Measurements from ENCODE around the gene PID1.

PID1 gene

DNA sequence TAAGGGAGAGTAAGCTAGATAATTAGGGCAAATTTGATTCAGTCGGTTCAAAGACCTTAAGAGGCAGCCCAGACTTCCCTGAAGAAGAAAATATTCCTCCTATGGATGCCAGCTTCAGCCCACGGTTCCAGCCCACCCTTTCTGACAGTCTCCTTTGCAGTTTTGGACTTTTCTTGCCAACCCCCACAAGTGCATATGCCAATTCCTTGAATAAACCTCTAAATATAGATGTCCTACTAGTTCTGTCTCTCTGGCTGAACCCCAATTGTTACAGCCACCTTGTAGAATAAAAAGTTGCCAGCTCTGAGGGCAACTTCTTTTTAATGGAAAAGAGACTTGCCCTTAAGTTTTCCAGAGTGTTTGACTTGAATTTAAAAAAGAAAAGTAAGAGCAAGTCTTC, 111.7 kb downstream of the PID1 start:
- no peaks in the 10 kb centered on the region; the same call in 1 of the 2 replicates for H3K4me1 ChIP-seq (ENCODE audit: insufficient read depth, low read length)
- no peak overlapping the region for H3K9ac ChIP-seq (ENCODE audit: low read depth, low read length)
- no peaks in the 10 kb centered on the region for H3K9me3 ChIP-seq (ENCODE audit: control insufficient read depth, insufficient read depth, low read length)
- H3K36me3 ChIP-seq (ENCODE audit: insufficient read depth, low read length) = no peaks in the 10 kb centered on the region

DNA sequence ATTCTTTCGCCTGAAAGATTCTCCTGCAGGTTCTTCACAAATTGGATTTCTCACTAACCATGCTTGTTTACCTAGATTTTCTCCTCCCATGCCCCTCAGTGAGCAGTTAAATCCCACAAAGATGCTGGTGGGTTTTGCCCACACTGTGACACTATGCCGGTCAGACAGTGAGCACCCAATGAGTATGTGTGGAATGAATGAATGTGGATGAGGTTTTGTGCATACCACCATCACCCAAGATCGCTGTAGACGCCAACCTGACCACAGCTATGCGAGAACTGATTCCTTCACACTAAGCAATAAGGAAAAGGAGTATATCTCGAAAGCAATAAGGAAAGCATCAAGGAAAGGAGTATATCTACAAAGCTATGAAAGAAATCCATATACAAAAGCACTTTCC, 116.7 kb downstream of the PID1 start:
- Histone ChIP-seq H3K36me3 (ENCODE audit: insufficient read depth, low read length) (no peaks in the 10 kb centered on the region; the same call in 1 of the 2 replicates), H3K4me1 (ENCODE audit: insufficient read depth, low read length) (no peaks in the 10 kb centered on the region), H3K9ac (ENCODE audit: low read depth, low read length) (no peak overlapping the region), H3K9me3 (ENCODE audit: control insufficient read depth, insufficient read depth, low read length) (no peaks in the 10 kb centered on the region)

DNA sequence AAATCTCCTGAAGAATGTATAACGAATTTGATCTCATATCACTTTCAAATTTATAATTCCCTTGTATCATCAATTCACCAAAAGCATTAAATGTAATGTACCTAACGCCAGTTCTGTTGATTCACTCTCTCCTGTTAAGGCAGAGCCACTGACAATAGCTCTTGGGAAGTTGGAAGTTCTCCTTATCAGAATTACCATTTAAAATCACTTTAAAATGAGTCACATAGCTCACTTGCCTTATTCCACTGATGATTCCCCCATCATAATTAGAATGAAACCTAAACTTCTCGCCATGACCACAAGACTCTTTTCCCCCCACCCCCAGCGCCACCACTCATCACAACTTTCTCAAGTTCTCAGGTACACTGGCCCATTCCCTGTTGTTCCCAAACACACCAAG, 117.1 kb downstream of the PID1 start:
- Histone ChIP-seq H3K36me3 (ENCODE audit: insufficient read depth, low read length) (no peaks in the 10 kb centered on the region; the same call in 1 of the 2 replicates), H3K4me1 (ENCODE audit: insufficient read depth, low read length) (no peaks in the 10 kb centered on the region), H3K9me3 (ENCODE audit: control insufficient read depth, insufficient read depth, low read length) (no peaks in the 10 kb centered on the region), H3K9ac (ENCODE audit: low read depth, low read length) (no peak overlapping the region)

DNA sequence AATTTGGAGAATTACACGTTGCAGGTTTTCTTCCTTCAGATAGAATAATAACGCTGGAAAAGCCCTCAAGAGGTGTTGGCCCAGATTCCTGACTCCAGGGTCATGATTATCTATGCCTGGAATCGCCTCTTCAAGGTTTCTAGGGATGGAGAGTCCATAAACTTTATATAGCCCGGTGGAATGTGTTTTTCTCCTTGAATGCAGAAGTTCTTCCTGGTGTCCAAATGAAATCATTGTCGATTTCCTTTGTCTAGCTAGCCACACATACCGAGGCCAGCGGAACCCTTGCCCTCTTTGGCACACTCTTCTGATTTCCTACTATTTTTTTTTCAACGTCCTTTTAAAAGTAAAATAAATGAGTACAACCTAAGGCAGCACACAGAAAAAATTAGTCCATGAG, 117.8 kb downstream of the PID1 start:
- H3K4me1 ChIP-seq (ENCODE audit: insufficient read depth, low read length) = no peaks in the 10 kb centered on the region
- no peaks in the 10 kb centered on the region; the same call in 1 of the 2 replicates for H3K36me3 ChIP-seq (ENCODE audit: insufficient read depth, low read length)
- no peaks in the 10 kb centered on the region for H3K9me3 ChIP-seq (ENCODE audit: control insufficient read depth, insufficient read depth, low read length)
- no peak overlapping the region for H3K9ac ChIP-seq (ENCODE audit: low read depth, low read length)

DNA sequence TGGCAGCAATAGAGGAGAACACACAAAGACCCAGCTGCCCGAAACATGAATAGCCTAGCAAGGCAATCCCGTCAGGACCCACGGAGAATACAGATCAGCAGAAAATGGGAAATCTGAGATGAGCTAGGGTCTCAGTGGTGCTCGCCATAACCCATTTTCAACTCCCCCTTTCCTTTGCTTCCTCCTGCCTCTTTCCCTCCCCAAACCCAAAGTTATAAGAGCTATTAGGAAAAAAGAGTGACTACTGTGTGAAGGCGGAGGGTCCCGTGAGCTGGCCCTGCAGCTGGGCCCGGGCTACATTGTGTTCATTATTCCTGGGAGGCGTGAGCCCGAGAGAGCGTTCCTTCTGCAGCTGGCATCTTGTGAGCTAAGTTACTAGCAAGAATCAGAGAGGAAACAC, 118.4 kb downstream of the PID1 start:
- Histone ChIP-seq H3K9ac (ENCODE audit: low read depth, low read length) (no peak overlapping the region), H3K4me1 (ENCODE audit: insufficient read depth, low read length) (no peaks in the 10 kb centered on the region), H3K36me3 (ENCODE audit: insufficient read depth, low read length) (no peaks in the 10 kb centered on the region; the same call in 1 of the 2 replicates), H3K9me3 (ENCODE audit: control insufficient read depth, insufficient read depth, low read length) (no peaks in the 10 kb centered on the region)

DNA sequence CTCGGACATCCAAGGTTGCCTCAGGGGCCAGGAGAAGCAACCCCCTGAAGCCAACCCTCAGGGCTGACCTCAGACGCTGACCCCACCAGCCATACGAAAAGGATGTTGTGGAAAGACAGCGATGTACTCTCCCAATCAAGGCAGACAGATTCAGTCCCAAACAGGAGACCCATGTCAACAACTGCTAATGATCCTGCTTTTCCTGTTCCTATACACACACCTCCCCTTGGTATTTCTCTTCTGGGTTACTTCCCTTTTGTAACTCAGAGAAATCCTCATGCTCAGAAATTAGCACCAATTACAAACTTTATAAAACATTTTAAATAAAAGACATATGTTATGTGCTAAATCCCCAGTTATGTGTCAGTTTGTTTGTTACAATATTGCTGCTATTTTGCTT, 120.8 kb downstream of the PID1 start:
- H3K9me3 ChIP-seq (ENCODE audit: control insufficient read depth, insufficient read depth, low read length) = no peaks in the 10 kb centered on the region
- H3K9ac ChIP-seq (ENCODE audit: low read depth, low read length) = no peak overlapping the region
- H3K36me3 ChIP-seq (ENCODE audit: insufficient read depth, low read length) = no peaks in the 10 kb centered on the region; the same call in 1 of the 2 replicates
- H3K4me1 ChIP-seq (ENCODE audit: insufficient read depth, low read length) = no peaks in the 10 kb centered on the region

DNA sequence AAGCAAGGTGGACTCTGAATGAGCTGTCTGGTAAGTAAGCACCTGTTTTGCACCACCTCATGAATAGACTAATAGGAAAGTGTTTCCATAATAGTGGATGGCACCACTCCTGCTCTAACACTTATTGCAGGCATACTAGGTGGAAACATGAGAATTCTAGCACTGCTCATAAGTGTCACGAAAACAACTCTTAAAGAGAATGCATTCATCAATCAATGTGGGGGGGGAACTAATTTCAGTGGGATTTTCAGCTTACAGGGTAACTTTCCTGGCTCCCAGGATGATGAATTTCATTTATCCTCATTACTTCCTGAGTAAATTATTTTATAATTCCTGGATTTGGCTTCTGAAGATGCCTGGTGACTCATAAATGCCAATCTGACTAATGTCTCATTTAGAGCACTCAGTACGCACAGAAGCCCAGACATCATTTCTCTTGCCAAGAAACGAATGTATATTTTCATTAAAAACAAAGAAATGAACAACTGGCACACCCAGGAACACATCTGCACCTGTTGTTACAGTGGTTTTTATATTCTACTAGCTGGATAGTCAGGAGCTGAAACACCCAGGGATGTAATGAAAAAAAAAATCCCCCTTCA, 129.6 kb downstream of the PID1 start:
- Histone ChIP-seq H3K4me1 (ENCODE audit: insufficient read depth, low read length) (no peaks in the 10 kb centered on the region), H3K36me3 (ENCODE audit: insufficient read depth, low read length) (no peaks in the 10 kb centered on the region), H3K9me3 (ENCODE audit: control insufficient read depth, insufficient read depth, low read length) (no peaks in the 10 kb centered on the region), H3K9ac (ENCODE audit: low read depth, low read length) (no peak overlapping the region)

DNA sequence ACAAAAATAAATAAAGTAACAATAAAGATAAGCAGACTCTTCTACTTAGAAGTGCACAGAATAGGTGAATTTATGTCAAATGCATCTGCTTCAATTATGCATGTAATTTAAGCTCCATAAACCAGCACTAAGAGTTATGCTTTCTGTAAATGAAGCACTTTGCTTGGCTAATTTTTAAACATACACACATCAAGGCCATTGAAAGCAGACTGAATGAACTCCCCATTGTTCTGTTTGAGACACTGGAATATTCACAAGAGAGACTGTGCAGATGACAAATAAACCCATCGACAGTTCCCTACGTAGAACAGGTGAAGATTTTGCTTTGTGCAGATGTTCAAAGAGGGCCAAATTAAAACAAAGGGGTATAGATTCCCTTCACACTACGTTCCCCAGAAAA, 133.4 kb downstream of the PID1 start:
- no peaks in the 10 kb centered on the region for H3K36me3 ChIP-seq (ENCODE audit: insufficient read depth, low read length)
- H3K9ac ChIP-seq (ENCODE audit: low read depth, low read length) = no peak overlapping the region
- H3K9me3 ChIP-seq (ENCODE audit: control insufficient read depth, insufficient read depth, low read length) = no peaks in the 10 kb centered on the region
- H3K4me1 ChIP-seq (ENCODE audit: insufficient read depth, low read length) = no peaks in the 10 kb centered on the region

DNA sequence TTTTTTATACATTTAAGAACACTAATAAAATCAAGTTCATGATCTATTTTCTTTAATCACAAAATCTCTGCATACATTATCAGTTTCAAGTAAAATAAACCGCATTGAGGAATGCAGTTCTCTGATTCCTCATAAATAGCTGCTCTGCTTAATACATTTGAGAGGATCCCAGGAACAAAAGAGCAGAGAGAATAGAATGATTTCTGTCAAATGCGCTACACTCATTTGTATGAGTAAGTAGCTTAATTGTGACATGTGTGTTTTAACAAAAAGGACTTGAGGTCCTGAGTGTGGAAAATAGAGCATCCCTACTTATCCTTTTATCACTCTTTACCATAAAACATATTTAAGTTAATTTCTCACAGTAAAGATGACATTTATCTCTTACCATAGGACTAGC, 134.0 kb downstream of the PID1 start:
- Histone ChIP-seq H3K36me3 (ENCODE audit: insufficient read depth, low read length) (no peaks in the 10 kb centered on the region), H3K9ac (ENCODE audit: low read depth, low read length) (no peak overlapping the region), H3K9me3 (ENCODE audit: control insufficient read depth, insufficient read depth, low read length) (no peaks in the 10 kb centered on the region), H3K4me1 (ENCODE audit: insufficient read depth, low read length) (no peaks in the 10 kb centered on the region)

DNA sequence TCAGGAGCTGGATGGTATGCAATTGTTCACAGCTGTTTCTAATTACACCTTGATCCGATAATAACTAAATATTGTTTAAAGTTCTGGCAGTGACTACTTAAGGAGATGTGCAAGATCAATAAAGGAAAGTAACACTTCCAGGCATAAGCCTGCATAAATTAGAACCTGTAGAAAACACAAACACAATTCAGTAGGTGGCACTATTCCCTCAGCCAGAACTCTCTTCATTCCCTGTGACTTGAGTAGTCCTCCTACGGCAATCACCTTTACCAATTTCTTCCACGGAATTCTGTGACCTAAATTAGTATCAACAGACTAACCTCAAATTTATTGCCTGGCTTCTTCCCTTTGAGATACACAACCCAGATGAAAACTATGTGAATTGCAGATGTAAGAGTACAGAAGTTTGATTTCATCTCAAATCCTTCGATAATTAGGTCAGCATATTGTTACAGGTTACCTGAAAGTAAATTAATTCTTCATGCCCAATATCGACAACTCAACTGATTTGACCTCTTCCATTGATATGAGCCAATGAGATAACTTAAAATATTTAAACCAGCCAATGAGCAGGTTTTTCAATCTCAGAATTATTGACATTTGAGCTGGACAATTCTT, 137.8 kb downstream of the PID1 start:
- Histone ChIP-seq H3K4me1 (ENCODE audit: insufficient read depth, low read length) (no peaks in the 10 kb centered on the region), H3K36me3 (ENCODE audit: insufficient read depth, low read length) (no peaks in the 10 kb centered on the region), H3K9ac (ENCODE audit: low read depth, low read length) (no peak overlapping the region), H3K9me3 (ENCODE audit: control insufficient read depth, insufficient read depth, low read length) (no peaks in the 10 kb centered on the region)

DNA sequence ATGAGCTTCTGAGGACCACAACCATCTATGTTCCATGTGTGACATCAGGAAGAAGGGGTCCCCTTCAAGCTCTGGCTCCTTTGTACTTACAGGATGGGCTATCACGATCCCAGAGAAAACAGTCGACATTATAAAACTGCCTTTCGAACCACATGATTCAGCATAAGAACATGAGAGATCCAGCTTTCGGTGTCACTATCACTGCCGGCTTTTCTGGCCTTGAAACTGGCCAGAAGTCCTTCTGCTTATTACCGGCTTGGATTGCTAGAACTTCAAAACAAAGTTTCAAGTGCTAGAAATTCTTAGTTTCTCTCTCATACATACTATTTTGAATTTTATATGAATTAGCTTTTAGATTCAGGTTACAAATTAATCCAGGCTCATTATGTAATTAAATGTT, 138.9 kb downstream of the PID1 start:
- no peaks in the 10 kb centered on the region for H3K9me3 ChIP-seq (ENCODE audit: control insufficient read depth, insufficient read depth, low read length)
- no peak overlapping the region for H3K9ac ChIP-seq (ENCODE audit: low read depth, low read length)
- H3K36me3 ChIP-seq (ENCODE audit: insufficient read depth, low read length) = no peaks in the 10 kb centered on the region
- H3K4me1 ChIP-seq (ENCODE audit: insufficient read depth, low read length) = no peaks in the 10 kb centered on the region

DNA sequence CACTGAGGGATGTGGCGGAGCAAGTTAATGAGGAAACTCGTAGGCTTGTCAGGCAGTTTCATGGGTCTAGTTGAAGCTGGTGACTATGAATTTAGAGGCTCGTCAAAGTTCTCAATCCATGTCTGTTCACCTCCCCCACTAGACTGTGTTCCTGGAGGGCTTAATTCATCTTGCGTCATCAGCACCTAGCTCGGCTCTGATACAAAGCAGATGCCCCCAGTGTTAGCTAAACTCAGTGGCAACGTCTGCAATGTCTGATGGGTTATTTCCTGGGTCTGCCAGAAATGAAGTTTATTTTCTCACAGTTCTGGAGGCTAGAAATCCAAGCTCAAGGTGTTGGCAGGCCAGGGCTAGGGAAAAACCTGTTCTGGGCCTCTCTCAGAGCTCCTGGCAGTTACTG, 140.6 kb downstream of the PID1 start:
- H3K4me1 ChIP-seq (ENCODE audit: insufficient read depth, low read length) = no peaks in the 10 kb centered on the region
- H3K36me3 ChIP-seq (ENCODE audit: insufficient read depth, low read length) = no peaks in the 10 kb centered on the region
- H3K9me3 ChIP-seq (ENCODE audit: control insufficient read depth, insufficient read depth, low read length) = no peaks in the 10 kb centered on the region
- H3K9ac ChIP-seq (ENCODE audit: low read depth, low read length) = no peak overlapping the region

DNA sequence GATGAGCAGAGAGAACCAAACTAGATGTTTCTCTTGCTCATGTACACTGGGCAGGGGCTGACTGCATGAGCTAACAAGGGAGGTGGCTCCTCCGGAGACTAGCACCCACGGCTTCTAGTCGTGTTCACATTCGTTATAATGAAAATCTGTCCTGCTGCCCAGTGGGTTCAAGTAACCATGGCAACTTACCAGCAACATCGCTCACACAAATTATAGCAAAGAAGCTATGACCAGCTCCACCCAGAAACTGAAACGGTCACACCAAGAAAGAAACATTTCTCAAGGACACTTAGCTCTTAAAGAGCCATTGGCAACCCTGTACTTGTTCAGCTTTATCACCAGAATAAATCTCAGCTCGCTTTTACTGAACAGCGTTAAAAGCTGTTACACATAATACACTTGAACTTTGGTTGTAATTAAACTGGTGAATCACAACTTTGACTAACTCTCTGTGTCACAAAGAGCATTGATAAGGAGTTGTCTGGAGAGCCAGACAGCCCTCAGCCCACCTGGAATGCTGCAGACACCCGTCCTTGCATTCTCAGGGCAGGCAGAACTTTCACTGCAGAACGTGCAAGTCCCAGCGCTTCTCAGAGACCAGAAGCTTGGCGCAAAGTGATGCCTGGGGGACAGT, 141.2 kb downstream of the PID1 start:
- Histone ChIP-seq H3K36me3 (ENCODE audit: insufficient read depth, low read length) (no peaks in the 10 kb centered on the region), H3K4me1 (ENCODE audit: insufficient read depth, low read length) (no peaks in the 10 kb centered on the region), H3K9me3 (ENCODE audit: control insufficient read depth, insufficient read depth, low read length) (no peaks in the 10 kb centered on the region), H3K9ac (ENCODE audit: low read depth, low read length) (no peak overlapping the region)

DNA sequence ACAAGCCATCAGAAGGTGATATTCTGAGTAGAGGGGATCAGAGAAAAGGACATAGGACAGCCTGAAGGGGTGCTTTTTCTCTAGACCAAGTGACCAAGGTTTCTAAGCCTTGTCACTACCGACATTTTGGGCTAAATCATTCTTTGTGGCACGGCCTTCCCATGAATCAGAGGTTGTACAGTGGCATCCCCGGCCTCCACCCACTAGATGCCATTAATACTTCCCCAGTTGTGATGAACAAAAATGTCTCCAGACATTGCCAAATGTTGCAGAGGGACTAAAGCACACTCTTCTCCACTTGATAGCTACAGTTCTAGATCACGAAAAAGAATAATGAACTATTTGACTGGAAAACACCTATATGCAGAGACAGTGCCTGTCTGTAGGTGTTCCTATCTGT, 143.6 kb downstream of the PID1 start:
- no peaks in the 10 kb centered on the region for H3K4me1 ChIP-seq (ENCODE audit: insufficient read depth, low read length)
- H3K9ac ChIP-seq (ENCODE audit: low read depth, low read length) = no peak overlapping the region
- no peaks in the 10 kb centered on the region for H3K9me3 ChIP-seq (ENCODE audit: control insufficient read depth, insufficient read depth, low read length)
- no peaks in the 10 kb centered on the region for H3K36me3 ChIP-seq (ENCODE audit: insufficient read depth, low read length)

DNA sequence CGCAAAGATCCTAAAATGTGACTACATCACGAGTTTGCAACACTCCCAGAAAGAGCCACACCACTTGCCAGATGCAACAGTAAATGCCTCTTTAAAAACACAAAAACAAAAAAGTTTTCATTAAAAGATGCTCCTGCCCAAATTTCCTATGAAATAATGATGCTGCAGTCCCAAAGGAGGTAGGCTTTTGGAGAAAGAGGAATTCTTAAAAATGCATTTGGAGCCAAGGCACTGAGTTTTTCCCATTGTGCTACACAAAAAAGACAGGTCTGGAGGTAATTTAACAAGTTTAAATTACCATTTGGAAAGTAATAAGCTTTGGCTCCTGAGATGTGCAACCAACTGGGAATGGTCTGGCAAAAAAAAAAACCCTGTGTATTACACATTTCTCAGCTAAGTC, 145.0 kb downstream of the PID1 start:
- Histone ChIP-seq H3K9ac (ENCODE audit: low read depth, low read length) (no peak overlapping the region), H3K4me1 (ENCODE audit: insufficient read depth, low read length) (no peaks in the 10 kb centered on the region), H3K36me3 (ENCODE audit: insufficient read depth, low read length) (no peaks in the 10 kb centered on the region), H3K9me3 (ENCODE audit: control insufficient read depth, insufficient read depth, low read length) (no peaks in the 10 kb centered on the region)
